NCI-H146 treated with DMSO at 0.1 percent for 48 hours (cell line): Measurements from ENCODE around the gene CCDC192.
"Not testable (repeated sequence)": the region's sequence is repeated elsewhere in the genome, so short reads cannot be mapped to it uniquely, and the experiment has no call there.

Source experiments
- DNase-seq: peaks from one replicate; lab custom pipeline; 2025; ENCODE audit not compliant: unreplicated experiment; lab: John Stamatoyannopoulos, UW

The CCDC192 gene

DNA sequence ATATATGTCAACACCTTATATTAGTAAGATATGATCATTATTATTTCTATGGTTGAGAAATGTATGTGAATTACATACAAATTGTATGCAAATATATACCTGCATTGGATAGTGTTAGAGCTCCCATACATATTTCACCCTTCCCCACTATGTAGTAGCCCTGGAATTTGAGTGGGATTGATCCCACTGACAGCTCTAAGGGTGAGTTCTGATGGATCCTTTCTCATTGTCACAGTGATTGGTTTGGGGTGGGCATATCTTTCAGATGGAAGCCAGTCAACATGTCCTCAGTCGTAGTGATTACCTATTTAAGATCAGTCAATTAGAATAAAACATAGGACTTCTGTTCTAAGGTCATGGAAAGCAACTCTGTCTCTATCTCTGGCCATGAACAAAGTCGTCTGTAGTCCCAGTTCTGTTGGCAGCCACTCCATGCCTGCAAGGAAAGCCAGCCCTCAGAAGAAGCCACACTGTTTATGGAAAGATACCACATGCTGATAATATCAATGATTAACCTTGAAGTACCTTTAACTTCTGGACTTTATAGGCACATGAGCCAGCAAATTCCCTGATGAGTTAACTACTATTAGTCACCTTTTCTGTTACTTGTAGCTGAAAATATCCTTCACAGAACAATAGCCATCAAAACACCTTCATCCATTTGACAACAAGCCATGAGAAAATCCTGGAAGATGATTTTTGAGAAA lies 5.1 kb upstream of the CCDC192 start:
- no peak for DNase-seq

DNA sequence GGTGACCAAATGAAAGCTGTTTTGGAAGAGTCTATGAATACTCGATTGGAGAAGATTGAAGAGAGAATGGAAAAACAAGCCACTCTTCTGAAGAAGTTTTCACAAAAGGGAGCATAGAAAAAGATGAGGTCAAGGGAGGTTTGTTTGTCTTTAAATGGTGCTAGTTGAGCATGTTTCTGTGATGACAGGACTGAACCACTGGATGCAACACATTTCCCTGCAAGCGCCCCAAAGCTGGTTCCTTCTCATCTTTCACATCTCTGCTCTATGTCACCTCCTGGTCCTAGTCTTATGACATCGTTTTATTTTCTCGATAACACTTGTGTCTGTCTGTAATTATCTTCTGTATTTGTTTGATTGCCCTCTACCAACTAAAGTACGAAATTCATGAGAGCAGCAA lies 3.8 kb upstream of the CCDC192 start:
- no peak for DNase-seq

DNA sequence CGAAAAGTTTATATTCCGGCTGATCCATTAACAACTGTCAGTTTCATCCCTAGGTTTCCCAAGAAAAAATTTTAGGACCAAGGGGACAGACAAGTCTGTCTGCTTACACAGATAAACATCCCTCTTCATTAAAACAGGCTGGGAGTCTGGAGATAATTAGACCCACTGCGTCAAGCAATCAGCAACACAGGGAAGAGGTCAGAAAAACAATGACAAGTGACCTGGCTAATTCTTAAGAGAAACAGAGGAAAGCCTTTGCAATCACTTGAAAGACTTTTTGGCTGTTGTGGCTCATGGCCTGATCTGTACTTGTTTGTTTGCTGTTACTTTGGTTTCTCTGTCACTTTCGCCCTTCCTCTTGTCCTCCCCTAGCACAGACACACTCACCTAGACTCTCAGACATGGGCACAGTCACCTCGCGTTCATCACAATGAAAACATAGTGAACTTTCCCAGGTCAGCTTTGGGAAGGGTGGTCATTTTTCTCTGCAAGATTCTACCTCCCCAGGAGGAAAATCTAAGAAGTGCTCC lies 2.9 kb upstream of the CCDC192 start:
- DNase-seq: no peak

DNA sequence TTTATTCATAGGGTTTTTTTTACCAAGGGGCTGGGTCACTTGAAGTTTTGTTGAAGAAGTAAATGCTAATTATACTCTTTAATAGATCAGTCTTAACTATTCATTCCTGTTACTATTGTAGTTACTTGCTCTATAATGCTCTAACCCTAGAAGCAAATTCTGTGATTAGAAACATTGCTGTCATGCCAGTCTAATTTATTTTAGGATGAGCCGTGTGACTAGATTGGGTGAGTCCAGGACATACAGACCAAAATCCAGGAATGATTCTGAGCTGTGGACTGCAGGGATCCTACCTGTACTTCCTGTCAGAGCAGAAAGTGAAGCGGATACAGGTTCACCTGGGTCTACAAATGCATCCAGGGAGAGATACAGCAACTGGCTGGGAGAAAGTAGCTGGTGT lies 757 bp upstream of the CCDC192 start:
- no peak for DNase-seq

DNA sequence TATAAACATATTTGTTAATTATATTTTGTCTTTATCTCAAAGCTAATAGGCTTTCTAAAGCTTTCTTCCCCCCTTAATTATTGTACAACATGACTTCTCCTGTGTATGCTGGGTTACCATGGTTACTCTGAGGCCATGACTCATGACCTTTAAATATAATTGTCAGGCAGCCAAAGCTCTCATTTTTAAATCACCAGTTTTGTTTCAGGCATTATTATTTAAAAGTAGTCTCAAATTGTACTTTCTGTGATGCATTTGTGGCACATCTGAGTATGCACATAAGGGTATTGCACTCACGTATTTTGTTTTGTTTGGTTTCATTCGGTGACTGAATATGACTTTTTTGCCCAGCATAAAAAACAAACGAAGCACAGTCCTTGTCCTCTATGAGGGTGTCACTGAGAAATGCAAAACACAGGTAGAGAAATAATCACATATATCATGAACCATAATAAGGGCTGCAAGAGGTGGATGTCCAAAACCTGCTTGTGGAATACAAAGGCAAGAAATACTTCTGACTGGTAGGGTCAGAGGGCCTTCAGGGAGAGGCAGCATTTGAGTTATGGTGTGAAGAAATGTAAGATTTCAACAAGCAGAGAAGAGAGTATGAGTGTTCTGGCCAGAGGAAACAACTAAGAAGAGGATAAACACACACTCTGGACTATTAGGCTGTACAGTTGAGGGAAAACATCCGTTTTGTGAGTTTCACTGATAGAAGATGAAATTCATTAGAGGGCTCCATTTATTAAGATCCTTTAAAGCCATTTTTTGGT lies 2.1 kb downstream of the CCDC192 start:
- DNase-seq: no peak

DNA sequence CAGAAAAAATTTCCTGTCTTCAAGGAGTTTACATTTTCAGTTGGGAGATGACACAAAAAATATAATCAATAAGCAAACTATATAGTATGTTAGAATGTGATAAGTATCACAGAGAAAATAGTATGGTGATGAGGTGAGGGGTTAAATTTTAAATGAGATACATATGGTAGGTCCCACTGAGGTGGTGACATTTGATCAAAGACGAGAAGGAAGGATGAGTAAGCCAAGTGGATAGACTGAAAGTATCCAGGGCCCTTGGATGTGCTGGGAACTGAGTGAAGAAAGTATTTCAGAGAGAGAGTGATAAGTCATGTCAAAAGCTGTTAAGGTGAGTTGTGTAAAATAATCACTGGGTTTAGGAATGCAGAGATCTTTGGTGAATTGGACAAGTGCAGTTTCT lies 3.5 kb downstream of the CCDC192 start:
- no peak for DNase-seq

DNA sequence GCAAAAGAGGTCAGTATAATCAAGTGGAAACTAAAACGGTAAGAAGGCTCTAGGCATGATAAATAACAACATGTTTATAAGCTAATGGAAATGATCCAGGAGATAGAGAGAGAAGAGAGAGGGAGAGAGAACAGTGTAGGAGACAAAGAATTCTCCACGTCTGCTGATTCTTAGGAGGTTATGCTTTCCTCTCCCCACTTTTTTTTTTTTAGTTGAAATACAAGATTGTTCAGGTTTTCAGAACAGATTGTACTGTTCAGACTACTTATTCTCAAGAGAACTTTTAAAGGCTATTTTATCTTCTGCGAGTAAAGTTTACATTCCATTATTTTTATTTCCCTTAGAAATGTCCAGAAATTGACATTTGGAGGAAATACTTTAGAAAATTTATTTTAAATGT lies 4.0 kb downstream of the CCDC192 start:
- DNase-seq: no peak

DNA sequence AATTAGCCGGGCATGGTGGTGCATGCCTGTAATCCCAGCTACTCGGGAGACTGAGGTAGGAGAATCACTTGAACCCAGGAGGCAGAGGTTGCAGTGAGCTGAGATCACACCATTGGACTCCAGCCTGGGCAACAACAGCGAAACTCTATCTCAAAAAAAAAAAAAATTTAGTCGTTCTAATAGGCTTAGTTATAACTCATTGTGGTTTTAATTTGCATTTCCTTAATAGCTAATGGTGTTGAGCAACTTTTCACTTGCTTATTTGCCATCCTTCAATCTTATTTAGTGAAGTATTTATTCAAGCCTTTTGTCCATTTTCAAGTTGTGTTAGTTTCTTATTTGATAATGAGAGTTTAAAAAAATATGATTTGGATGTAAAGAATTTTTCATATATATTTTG lies 9.9 kb downstream of the CCDC192 start:
- not testable (repeated sequence) for DNase-seq

DNA sequence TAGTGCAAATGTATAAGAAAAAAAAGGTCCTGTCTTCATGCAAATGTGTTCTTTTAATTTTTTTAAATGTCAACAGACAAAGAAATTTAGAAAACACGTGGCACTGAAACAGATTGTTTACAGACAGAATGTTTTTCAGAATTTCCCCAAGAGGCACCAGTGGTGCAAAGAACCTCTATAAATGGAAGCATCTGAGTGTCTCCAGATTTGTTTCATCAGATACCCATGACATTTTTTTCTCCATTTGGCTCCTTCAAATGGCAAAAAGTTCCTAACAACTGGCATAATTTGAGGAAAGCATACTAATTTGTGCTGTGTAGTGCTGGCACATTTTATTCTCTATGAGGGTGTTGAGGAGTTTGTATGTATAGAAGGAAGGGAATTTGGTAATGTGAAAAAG lies 15.0 kb downstream of the CCDC192 start:
- DNase-seq: no peak

DNA sequence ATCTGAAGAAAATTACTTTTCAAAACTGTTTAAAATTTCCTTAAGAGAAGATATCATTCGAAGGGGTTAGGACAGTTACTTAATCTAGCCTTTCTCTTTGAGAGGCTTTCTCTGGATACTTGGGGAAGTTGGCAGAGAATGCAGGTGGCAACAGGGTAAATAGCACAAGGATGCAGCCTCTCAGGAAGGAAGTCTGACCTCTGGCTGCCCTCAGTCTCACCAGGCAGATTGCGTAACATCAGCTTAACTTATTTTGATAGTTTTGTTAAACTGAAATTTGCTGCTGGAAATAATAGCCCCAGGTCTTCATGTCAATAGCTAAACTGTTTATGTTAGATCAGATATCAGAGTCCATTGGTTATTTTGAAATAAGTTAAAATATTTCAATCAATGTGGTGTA lies 20.4 kb downstream of the CCDC192 start:
- no peak for DNase-seq

DNA sequence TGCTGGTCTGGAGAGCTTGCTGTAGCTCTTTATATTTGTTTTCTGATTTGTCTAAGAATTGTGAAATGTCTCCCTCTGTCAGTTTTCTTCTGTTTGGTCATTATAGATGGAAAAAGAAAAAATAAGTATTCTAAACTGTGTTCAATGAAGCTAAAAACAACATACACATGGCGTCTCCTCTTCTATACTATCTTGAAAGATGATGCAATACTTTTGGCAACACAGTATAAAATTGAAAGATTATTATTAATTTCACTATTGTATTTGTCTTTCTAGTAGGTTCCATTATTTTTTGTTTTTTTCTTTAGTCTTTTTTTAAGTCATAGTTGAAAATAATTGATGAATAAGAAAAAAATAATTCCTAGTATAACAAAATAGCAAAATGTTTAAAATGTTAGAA lies 22.5 kb downstream of the CCDC192 start:
- DNase-seq: no peak

DNA sequence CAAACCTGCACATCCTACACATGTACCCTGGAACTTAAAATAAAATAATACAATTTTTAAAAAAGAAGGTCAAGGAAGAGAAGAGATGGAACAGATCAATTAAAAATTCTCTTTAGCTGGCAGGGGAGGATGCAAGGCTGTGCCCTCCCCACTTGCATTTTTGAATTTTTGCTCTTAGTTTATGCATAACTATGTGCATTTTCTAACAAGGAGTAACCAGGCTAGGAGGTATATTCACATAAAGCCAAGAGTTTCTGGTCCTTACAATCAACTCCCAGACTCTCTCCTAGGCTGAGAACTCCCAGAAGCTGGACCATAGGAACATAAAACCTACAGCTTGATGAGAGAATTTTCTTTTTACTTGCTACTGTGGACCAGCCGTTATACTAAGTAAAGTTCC lies 29.8 kb downstream of the CCDC192 start:
- no peak for DNase-seq

DNA sequence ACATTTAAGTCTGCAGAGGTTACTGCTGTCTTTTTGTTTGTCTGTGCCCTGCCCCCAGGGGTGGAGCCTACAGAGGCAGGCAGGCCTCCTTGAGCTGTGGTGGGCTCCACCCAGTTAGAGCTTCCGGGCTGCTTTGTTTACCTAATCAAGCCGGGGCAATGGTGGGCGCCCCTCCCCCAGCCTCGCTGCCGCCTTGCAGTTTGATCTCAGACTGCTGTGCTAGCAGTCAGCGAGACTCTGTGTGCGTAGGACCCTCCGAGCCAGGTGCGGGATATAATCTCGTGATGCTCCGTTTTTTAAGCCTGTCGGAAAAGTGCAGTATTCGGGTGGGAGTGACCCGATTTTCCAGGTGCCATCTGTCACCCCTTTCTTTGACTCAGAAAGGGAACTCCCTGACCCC lies 36.2 kb downstream of the CCDC192 start:
- DNase-seq: not testable (repeated sequence)

DNA sequence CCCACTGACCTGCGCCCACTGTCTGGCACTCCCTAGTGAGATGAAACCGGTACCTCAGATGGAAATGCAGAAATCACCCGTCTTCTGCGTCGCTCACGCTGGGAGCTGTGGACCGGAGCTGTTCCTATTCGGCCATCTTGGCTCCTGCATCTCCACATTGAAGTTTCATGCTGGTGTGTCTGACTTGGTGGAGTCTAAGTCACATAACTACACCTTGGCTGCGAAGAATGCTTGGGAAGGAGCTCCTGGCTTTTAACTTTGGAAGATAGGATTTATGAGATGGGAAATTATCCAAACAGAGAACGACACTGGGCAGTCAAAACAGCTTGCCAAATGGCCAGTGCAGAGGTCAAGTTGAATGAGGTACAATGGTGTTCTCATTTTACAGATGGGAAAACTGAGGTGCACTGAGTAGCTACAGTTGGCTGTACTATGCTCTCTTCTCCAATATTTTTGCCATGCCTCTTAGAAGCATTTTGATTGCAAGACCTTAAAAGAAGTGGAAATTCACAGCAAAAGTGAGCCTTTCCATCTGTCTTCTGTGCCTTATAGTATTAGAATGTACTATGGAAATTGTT lies 36.7 kb downstream of the CCDC192 start:
- DNase-seq: no peak

DNA sequence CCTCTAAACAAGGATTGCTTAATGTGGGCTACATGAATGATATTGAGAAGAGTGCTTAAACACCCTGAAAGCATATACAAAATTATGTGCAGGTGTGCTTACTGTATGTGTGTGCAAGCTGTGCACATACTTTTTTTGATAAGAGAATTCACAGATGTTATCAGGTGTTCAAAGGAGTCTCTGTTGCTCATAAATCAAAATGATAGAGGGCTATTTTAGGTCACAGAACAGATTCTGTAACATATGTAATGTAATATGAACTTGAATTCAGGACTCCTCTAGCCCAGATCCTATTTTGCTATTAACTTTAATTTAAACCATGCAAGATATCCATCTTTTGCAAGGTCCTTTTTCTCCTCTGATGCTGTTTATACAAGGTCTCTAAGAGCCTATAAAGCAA lies 38.2 kb downstream of the CCDC192 start:
- DNase-seq: no peak

DNA sequence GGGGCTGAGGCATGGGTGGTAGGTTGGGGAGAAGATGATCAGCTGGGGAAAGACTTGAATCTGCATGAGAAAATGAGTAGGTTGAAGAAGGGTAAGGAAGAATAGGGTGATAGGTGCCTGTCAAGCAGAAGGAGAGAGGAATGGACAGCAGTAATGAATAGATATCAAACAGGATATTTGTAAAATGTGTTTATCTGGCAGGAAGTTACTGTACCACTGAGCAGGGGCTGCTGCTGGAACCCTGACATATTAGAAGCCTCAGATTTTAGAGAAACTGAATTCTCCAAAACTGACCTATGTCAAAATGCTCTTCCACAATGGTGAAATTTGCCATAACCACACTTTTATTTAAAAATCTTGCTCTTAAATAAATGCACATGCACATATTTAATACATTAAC lies 41.0 kb downstream of the CCDC192 start:
- no peak for DNase-seq

DNA sequence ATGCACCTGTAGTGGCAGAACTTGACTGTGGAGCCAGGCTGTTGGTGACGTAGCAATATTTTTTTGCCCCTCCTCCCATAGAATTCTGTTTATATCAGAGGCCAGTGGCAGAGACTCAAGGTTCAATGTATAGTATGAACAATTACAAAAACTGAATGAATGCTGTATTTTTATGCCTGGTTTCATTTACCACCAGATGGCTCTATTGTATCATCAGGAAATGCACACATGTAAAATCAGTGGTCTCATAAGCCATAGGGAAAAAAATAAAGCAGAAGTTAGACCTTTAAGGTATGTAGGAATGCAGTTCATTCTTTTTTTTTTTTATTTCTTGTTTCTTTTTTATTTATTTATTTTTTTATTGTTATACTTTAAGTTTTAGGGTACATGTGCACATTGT lies 43.6 kb downstream of the CCDC192 start:
- no peak for DNase-seq

DNA sequence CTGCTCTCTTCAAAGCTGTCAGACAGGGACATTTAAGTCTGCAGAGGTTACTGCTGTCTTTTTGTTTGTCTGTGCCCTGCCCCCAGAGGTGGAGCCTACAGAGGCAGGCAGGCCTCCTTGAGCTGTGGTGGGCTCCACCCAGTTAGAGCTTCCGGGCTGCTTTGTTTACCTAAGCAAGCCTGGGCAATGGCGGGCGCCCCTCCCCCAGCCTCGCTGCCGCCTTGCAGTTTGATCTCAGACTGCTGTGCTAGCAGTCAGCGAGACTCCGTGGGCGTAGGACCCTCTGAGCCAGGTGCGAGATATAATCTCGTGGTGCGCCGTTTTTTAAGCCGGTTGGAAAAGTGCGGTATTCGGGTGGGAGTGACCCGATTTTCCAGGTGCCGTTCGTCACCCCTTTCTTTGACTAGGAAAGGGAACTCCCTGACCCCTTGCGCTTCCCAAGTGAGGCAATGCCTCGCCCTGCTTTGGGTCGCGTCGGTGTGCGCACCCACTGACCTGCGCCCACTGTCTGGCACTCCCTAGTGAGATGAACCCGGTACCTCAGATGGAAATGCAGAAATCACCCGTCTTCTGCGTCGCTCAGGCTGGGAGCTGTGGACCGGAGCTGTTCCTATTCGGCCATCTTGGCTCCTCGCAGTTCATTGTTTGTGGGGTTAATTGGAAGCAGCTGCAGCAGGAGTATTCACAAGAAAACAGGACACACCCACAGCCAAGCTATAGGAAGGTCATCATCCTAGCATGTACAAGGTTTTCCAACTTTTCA lies 49.5 kb downstream of the CCDC192 start:
- DNase-seq: not testable (repeated sequence)

DNA sequence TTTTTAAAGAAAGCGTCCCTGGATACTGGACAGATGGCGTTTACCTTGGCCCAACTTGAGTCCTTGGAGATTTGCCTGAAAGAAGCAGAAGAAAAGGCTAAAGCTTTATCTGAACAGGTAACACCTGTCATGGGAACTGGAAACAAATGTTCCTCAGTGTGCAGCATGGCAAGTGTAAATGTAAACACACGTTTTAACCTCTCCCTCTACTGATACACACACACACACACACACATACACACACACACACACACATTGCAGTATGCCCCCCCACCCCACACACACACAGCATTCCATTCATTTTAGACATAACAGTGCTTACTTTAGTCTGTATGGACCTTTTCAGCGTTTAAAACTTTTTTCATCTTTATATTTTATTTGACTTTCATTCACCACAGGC lies 51.1 kb downstream of the CCDC192 start:
- peak; percentile 55 for DNase-seq

DNA sequence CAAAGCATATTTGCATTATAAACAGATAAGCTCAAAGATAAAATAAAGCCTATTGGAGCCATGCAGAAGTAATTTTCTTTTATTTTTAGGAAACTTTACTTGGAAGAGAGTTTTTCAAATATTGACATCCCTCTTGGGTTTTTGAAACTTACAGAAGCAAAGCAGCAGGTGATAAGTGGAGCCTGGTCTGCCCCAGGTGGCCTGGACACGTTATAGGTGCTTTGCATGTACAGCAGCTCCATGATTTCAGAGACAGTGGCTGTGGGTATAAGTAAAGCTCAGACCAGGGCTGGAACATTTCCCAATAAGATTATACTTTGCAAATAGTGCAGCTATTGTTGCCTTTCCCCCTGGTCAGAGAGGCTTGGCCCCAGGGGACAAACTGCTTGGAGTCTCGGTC lies 51.5 kb downstream of the CCDC192 start:
- DNase-seq: peak; percentile 55

DNA sequence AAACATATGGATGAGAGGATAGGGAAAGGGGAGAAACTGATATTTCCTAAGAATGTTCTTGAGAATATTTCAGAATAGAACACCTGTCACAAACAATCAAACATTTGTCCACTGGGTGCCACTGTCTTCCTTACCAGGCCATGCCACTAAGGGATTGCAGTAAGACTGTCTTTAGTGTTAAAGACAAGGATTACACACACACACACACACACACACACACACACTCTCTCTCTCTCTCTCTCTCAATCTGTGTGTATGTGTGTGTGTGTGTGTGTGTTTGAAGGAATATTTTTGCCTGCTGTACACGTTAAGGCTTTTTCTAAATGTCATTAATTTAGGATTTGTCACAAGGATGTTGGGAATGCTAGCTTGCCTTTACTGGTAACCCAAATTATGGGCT lies 54.4 kb downstream of the CCDC192 start:
- DNase-seq: peak; percentile 47
